GM21737 (cell line): Measurements from ENCODE around the gene ZDHHC16.

ENCODE experiments used
- ATAC-seq: cut with Tn5 transposase; IDR thresholded peaks from one replicate; pipeline ENCODE4 v1.9.1; 2021; ENCODE audit warnings: mild to moderate bottlenecking, moderate library complexity; ENCODE audit not compliant: unreplicated experiment

The ZDHHC16 gene

GRCh38 chr10:97506199-97506991 lies 60.4 kb downstream of the ZDHHC16 start:
- no peak for ATAC-seq
